Measurements from ENCODE around the gene ECI1.

DNA sequence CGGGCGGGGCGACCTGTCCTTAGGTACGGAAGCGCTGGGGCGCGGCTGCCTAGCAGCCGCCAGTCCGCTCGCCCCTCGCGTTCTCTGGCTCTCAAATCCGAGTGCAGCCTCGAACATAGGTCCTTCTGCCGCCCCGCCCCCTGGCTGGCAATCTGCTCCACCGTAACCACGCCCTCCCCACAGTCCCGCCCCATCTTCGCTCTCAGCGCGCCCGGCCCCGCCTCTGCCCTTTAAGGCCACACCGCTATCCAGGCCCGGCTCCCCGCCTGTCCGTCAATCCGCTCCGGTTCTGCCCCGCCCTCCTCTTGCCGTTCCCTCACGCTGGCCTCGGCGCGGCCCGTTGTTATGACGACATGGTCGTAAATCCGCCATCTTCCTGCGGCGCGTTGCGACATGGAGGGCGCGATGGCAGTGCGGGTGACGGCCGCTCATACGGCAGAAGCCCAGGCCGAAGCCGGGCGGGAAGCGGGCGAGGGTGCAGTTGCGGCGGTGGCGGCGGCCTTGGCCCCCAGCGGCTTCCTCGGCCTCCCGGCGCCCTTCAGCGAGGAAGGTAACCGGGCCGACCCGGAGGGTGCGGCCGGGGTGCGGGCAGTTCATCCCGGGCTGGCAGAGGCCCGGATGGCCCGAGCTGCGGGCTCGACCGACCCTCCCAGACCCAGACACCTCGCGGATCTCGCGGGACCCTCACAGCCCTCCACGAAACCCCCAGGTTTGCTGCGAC, 28.0 kb downstream of the ECI1 start, which contains the start of gene E4F1:
- TF ChIP-seq, protein P1, sequence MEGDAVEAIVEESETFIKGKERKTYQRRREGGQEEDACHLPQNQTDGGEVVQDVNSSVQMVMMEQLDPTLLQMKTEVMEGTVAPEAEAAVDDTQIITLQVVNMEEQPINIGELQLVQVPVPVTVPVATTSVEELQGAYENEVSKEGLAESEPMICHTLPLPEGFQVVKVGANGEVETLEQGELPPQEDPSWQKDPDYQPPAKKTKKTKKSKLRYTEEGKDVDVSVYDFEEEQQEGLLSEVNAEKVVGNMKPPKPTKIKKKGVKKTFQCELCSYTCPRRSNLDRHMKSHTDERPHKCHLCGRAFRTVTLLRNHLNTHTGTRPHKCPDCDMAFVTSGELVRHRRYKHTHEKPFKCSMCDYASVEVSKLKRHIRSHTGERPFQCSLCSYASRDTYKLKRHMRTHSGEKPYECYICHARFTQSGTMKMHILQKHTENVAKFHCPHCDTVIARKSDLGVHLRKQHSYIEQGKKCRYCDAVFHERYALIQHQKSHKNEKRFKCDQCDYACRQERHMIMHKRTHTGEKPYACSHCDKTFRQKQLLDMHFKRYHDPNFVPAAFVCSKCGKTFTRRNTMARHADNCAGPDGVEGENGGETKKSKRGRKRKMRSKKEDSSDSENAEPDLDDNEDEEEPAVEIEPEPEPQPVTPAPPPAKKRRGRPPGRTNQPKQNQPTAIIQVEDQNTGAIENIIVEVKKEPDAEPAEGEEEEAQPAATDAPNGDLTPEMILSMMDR (conservative IDR thresholded peaks at IDR 0.05; ENCODE audit: low read depth, low read length), result no peak
- TF ChIP-seq EZH2 (IDR thresholded peaks at IDR 0.05; ENCODE audit: low read length, unreplicated experiment) (no peak), EZH2phosphoT487 (IDR thresholded peaks at IDR 0.05; ENCODE audit: borderline replicate concordance, low read length) (no peak)
